NOMO-1 treated with DMSO at 0.1 percent for 48 hours (cell line): ENCODE data around the gene IL17D.

Experiments
- DNase-seq: peaks from one replicate; lab custom pipeline; 2025; ENCODE audit not compliant: unreplicated experiment; lab: John Stamatoyannopoulos, UW

The IL17D gene

DNA sequence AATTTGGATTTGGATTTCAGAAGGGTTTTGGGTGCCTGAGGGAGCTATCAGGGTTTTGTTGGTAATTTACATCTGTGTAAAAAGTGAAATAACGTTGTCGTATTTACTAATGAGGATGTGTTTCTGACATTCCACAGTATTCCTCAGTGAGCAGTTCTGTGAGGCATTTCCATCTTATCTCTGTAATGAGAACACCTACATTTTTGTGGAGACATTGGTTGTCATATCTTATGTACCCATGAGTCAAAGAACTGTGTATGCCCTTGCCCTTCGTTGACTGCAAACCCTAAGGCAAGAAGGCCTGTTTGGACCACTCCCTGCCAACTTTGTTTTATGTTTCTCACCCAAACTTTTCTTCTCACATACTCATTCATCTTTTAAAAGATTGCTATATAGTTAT is 14.2 kb upstream of the IL17D start:
- DNase-seq: no peak

- no peak for DNase-seq
These were observed 11.9 kb upstream of the IL17D start for GRCh38 chr13:20691616-20692015.

DNA sequence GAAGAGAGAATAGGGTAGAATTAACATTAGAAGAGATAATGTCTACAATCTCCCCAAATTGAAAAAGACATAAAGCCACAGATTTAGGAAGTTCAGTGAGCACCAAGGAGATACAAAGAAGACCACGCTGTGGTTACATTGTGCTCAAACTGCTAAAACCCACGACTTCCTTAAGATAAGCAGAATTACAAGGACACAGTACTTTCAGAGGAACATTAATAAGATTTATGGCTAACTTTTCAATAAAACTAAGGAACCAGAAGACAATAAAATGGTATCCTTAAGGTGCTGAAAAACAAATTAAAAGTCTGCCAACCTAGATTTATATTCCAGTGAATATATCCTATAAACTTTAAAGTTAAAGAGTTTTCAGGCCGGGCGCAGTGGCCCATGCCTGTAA is 7.4 kb upstream of the IL17D start:
- peak; percentile 74 for DNase-seq

DNA sequence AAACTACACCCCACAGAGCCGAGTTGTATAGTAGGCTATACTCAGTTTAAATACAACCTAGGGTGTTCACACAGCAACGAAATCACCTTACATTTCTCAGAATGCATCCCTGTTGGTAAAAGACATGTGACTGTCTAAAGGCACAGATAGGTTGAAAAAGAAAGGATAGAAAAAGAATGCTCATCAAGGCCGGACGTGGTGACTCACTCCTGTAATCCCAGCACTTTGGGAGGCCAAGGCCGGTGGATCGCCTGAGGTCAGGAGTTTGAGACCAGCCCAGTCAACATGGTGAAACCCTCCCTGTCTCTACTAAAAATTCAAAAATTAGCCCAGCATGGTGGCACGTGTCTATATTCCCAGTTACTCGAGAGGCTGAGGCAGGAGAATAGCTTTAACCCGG is 3.8 kb upstream of the IL17D start:
- DNase-seq: no peak

GRCh38 chr13:20700288-20700687 is 3.2 kb upstream of the IL17D start:
- no peak for DNase-seq

DNA sequence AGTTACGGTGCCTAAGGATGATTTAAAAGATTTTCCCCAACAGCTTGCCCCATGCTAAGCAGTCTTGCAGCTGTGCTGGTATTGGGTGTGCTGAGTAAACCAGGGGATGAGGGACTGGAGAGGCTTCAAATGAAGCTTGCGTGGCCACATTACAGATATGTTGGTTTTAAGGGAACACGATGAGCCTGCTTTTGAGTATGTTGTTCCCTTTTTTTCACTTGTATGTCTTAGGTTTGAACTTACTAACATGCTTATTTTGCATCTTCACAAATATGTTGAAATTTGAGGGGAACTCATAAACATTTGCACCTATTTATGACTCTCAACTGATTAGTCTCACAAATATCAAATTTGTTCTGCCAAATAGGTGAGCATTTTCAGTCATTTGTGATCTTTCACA is 2.0 kb upstream of the IL17D start:
- DNase-seq: peak; percentile 31

GRCh38 chr13:20702530-20702914 is 977 bp upstream of the IL17D start:
- DNase-seq: no peak

DNA sequence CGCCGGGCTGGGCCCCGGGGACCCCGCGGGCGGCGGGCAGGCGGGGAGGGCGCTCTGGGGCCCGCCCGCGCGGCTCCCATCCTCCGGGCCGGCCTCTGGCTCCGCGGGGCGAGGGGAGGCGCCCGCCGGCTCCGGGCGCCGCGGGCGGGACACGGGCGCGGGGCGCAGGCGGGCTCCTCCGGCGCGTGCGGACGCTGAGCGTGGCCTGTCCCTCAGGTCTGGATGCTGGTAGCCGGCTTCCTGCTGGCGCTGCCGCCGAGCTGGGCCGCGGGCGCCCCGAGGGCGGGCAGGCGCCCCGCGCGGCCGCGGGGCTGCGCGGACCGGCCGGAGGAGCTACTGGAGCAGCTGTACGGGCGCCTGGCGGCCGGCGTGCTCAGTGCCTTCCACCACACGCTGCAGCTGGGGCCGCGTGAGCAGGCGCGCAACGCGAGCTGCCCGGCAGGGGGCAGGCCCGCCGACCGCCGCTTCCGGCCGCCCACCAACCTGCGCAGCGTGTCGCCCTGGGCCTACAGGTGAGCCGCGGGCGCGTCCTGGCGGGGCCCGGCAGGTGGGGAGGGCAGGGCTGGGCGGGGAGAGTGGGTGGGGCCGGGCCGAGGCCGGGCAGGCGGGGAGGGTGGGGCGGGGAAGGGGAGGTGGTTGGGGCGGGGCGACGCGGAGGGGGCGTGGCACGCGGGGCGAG is 420 bp downstream of the IL17D start:
- DNase-seq: peak; percentile 80

GRCh38 chr13:20704459-20705069 is 1.1 kb downstream of the IL17D start:
- DNase-seq: no peak

DNA sequence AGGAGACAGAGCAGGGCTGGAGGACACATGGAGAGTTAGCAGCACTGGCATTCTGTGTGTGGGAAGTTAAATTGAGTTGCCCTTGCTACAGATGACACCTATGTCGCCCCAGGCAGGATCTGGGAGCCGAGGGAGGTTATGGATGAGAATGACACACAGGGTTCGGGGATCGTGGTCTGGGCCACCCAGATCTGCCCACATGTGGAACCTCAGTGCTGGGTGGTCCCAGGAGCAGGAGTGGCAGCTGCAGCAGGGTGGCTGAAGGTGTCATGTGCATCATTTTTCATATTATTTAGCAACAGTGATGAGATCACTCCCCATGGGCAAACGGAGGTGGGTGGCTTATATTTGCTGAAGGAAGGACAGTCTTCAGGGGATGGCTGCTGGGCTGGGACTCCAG is 3.2 kb downstream of the IL17D start:
- no peak for DNase-seq

DNA sequence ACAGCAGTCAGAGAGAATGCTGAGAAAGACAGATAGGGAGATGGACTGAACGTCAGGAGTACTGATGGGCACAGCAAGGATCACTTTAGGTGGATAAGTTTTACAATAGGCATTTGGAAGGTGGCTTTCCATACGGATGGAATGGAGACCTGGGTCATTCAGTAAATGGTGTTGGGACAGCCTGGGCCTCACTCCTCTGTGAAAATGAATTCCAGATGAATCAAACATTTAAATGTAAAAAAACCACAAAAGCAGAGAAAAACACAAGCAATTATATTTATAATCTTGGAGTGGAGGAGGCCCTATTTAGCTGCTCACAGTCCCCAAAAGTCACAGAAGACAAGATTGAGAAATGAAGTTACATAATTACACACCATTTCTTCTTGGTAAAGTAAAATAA is 4.7 kb downstream of the IL17D start:
- DNase-seq: no peak

GRCh38 chr13:20709369-20709768 is 5.9 kb downstream of the IL17D start:
- no peak for DNase-seq

GRCh38 chr13:20709782-20710181 is 6.3 kb downstream of the IL17D start:
- DNase-seq: no peak

- DNase-seq: no peak
These were observed 8.0 kb downstream of the IL17D start for GRCh38 chr13:20711301-20712044.

DNA sequence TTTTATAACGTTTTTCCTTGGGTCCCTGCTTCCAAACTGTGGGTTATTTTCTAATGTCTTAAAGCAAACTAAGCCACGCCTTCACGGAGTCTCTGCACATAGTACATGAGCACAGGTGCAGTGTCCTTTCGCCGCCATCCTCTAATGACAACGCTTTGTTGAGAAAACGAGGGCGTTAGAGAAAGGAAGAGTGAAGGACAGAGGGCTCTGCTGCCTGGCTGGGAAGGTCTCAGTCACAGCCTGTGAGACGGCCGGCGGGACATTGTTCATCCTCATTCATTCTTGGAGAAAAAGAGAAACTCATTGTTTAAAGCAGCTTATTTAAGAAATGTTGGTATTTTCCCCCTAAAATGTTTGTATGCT is 9.5 kb downstream of the IL17D start:
- DNase-seq: no peak

GRCh38 chr13:20713751-20714150 is 10.3 kb downstream of the IL17D start:
- no peak for DNase-seq

DNA sequence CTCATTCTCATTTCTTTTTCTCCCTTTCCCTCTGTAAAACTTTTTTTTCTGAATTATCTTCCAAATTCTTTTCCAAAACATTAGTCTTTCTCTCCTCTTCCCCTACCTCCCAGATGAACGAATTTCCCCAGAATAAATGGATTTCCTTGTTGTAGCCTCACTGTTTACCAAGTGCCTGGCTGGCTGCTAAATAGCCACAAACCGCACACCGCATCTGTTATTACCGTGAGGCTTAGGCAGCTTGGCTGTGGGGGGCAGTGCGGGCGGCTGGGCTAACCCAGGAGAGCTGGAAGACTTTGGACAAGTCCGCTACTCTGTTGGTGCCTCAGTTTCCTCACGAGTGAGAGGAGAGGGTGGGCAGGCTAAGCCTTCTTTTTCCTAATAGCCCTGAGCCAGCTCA is 10.7 kb downstream of the IL17D start:
- DNase-seq: no peak

- no peak for DNase-seq
These were observed 11.2 kb downstream of the IL17D start for GRCh38 chr13:20714563-20715329.

GRCh38 chr13:20715330-20715712 is 11.8 kb downstream of the IL17D start:
- no peak for DNase-seq

- DNase-seq: no peak
These were observed 13.5 kb downstream of the IL17D start for GRCh38 chr13:20716951-20717350.

GRCh38 chr13:20717581-20718542 is 14.4 kb downstream of the IL17D start:
- no peak for DNase-seq
